OCI-LY1 (cell line): ENCODE measurements around the gene CDC14B.

Source experiments
- H2AFZ ChIP-seq: fragments of 200-600 bp; sonication (generic), shearing (Covaris generic); 2 replicates; pipeline ENCODE4 v1.6.0; 2014; ENCODE audit warnings: antibody characterized with exemption, mild to moderate bottlenecking, low read length
- H3F3A ChIP-seq: fragments of 200-600 bp; sonication (generic), shearing (Covaris generic); 2 replicates; pipeline ENCODE4 v1.6.0; 2014; ENCODE audit warnings: mild to moderate bottlenecking, antibody characterized with exemption, low read length, moderate library complexity; ENCODE audit not compliant: insufficient read depth
- H3K27ac ChIP-seq: fragments of 200-600 bp; sonication (generic); 2 replicates; pipeline ENCODE4 v1.5.1; 2014; ENCODE audit warnings: low read length, mixed run types, mild to moderate bottlenecking, low read depth; ENCODE audit not compliant: poor library complexity, severe bottlenecking
- H3K27me3 ChIP-seq: fragments of 200-600 bp; sonication (generic); 2 replicates; pipeline ENCODE4 v1.6.0; 2014; ENCODE audit warnings: antibody characterized with exemption, mild to moderate bottlenecking, low read length, moderate library complexity; ENCODE audit not compliant: insufficient read depth
- H3K36me3 ChIP-seq: fragments of 200-600 bp; sonication (generic); 2 replicates; pipeline ENCODE4 v1.6.1; 2014; ENCODE audit warnings: mild to moderate bottlenecking, antibody characterized with exemption, low read length, moderate library complexity, mixed read lengths; ENCODE audit not compliant: insufficient read depth
- H3K4me1 ChIP-seq: fragments of 200-600 bp; sonication (generic); 2 replicates; pipeline ENCODE4 v1.5.1; 2014; ENCODE audit warnings: mild to moderate bottlenecking, low read length, moderate library complexity; ENCODE audit not compliant: insufficient read depth, severe bottlenecking
- H3K4me2 ChIP-seq: fragments of 200-600 bp; sonication (generic), shearing (Covaris generic); 2 replicates; pipeline ENCODE4 v1.6.1; 2014; ENCODE audit warnings: low read length
- H3K4me3 ChIP-seq: fragments of 200-600 bp; sonication (generic); 2 replicates; pipeline ENCODE4 v1.5.1; 2014; ENCODE audit warnings: low read length, low read depth, mild to moderate bottlenecking, mixed read lengths; ENCODE audit not compliant: poor library complexity, severe bottlenecking
- H3K79me2 ChIP-seq: fragments of 200-600 bp; shearing (Covaris generic); 2 replicates; pipeline ENCODE4 v1.6.1; 2016; ENCODE audit warnings: mixed run types, low read length, mixed read lengths; ENCODE audit not compliant: insufficient read depth
- H3K9ac ChIP-seq: fragments of 200-600 bp; sonication (generic), shearing (Covaris generic); 2 replicates; pipeline ENCODE4 v1.6.1; 2014; ENCODE audit warnings: mild to moderate bottlenecking, low read length, mixed read lengths
- H3K9me2 ChIP-seq: fragments of 200-600 bp; sonication (generic), shearing (Covaris generic); 2 replicates; pipeline ENCODE4 v1.6.1; 2014; ENCODE audit warnings: low read depth, mild to moderate bottlenecking, low read length, mixed read lengths
- H3K9me3 ChIP-seq: fragments of 200-600 bp; shearing (Covaris generic); 2 replicates; pipeline ENCODE4 v1.6.1; 2014; ENCODE audit warnings: low read length, mixed read lengths
- H4K20me1 ChIP-seq: fragments of 200-600 bp; sonication (generic), shearing (Covaris generic); 2 replicates; pipeline ENCODE4 v1.6.0; 2016; ENCODE audit warnings: mild to moderate bottlenecking, low read length; ENCODE audit not compliant: insufficient read depth
- CTCF ChIP-seq: fragments of 200-600 bp; sonication (generic), shearing (Covaris generic); IDR thresholded peaks from 2 replicates; pipeline ENCODE4 v1.5.1; 2017; ENCODE audit warnings: mild to moderate bottlenecking, antibody characterized with exemption, low read length, moderate library complexity, mixed read lengths
- EZH2 ChIP-seq: fragments of 200-600 bp; sonication (generic), shearing (Covaris generic); IDR thresholded peaks from 2 replicates; pipeline ENCODE4 v1.8.0; 2017; ENCODE audit warnings: borderline replicate concordance, mixed run types, mild to moderate bottlenecking, antibody characterized with exemption, low read length, moderate library complexity, mixed read lengths

The CDC14B gene

GRCh38 chr9:96524764-96525163, 94.9 kb downstream of the CDC14B start:
- Histone ChIP-seq H3K4me1 (no peaks in the 10 kb centered on the region), H4K20me1 (no peaks in the 10 kb centered on the region), H3K9me2 (no peaks in the 10 kb centered on the region), H3K79me2 (no peaks in the 10 kb centered on the region), H2AFZ (no peak overlapping the region), H3K9me3 (no peaks in the 10 kb centered on the region), H3K36me3 (no peaks in the 10 kb centered on the region), H3K27me3 (no peaks in the 10 kb centered on the region), H3K27ac (no peak overlapping the region), H3K9ac (no peak overlapping the region), H3F3A (no peaks in the 10 kb centered on the region), H3K4me3 (no peak overlapping the region), H3K4me2 (no peak overlapping the region)
- TF ChIP-seq CTCF (no peak), EZH2 (no peak)

- H3K79me2 ChIP-seq: no peaks in the 10 kb centered on the region
- H3K9me3 ChIP-seq: no peaks in the 10 kb centered on the region
- no peaks in the 10 kb centered on the region for H3F3A ChIP-seq
- H3K27ac ChIP-seq: no peak overlapping the region
- H3K9ac ChIP-seq: no peak overlapping the region
- H3K27me3 ChIP-seq: no peaks in the 10 kb centered on the region
- no peak overlapping the region for H3K4me2 ChIP-seq
- no peak overlapping the region for H3K4me3 ChIP-seq
- no peaks in the 10 kb centered on the region for H3K9me2 ChIP-seq
- no peaks in the 10 kb centered on the region for H3K4me1 ChIP-seq
- no peaks in the 10 kb centered on the region for H4K20me1 ChIP-seq
- no peaks in the 10 kb centered on the region for H3K36me3 ChIP-seq
- TF ChIP-seq CTCF: no peak
- no peak for TF ChIP-seq EZH2
- no peak overlapping the region for H2AFZ ChIP-seq
These were observed 95.6 kb downstream of the CDC14B start for GRCh38 chr9:96524045-96524444.

GRCh38 chr9:96523374-96523773, 96.3 kb downstream of the CDC14B start:
- Histone ChIP-seq H3K9ac (no peak overlapping the region), H3K36me3 (no peaks in the 10 kb centered on the region), H3K27me3 (no peaks in the 10 kb centered on the region), H3K79me2 (no peaks in the 10 kb centered on the region), H3K9me3 (no peaks in the 10 kb centered on the region), H3K4me2 (no peak overlapping the region), H2AFZ (no peak overlapping the region), H4K20me1 (no peaks in the 10 kb centered on the region), H3K4me1 (no peaks in the 10 kb centered on the region), H3K4me3 (no peak overlapping the region), H3K9me2 (no peaks in the 10 kb centered on the region), H3F3A (no peaks in the 10 kb centered on the region), H3K27ac (no peak overlapping the region)
- TF ChIP-seq EZH2: no peak
- no peak for TF ChIP-seq CTCF
